ENCODE data around the gene COL16A1. TPM values are rescaled to one million over a fixed set of nuclear protein-coding genes. Genes with fewer than 3 reads are reported as not detected.
A peak's percentile ranks its signal among the peaks of the same experiment; 100 is the strongest.

COL16A1 gene
- total RNA-seq, 1 donor from 2014 or later, result 0.22 TPM

DNA sequence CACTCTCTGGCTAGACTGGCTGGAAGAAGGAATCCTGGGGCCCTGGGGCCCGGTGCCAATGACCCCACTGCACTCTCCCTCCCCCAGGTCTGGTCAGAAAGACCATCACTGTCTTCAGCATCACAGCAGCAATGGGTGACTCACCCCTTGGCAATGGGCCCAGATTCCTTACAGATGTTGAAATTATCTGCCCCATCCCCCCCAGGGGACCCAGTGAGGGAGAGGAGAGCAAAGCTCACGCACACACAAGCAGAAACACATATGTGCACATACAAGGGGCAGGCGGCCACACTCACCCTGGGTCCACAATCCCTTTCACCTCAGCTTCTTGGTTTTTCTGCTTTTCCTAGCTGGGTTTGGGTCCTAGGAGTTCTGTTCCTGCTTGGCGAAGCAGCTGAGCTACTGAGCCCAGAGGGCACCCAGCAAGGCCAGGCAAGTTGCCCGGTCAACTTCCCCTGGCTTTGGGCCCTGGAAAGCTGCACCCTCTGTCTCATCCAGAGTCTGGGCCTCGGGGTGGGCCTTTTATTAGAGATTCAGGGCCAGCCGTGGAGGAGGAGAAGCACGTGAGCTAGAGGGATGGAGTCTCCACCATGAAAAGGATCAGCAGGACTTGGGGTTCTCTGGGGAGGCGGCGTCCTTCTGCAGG, 2.6 kb downstream of the COL16A1 start:
- Histone ChIP-seq H3K79me2 (ENCODE audit: low read depth) (no peaks in the 10 kb centered on the region), H3K4me3 (no peak overlapping the region), H3K9ac (no peak overlapping the region), H3K27ac (no peak overlapping the region), H4K20me1 (ENCODE audit: low read depth) (no peaks in the 10 kb centered on the region), H3K9me3 (ENCODE audit: low read depth) (no peaks in the 10 kb centered on the region), H2AFZ (replicated peaks) (no peak overlapping the region), H3K4me2 (no peak overlapping the region), H3K27me3 (peaks cover 19% of the 10 kb centered on the region), H3K4me1 (peaks cover 19% of the 10 kb centered on the region), H3F3A (ENCODE audit: low read depth) (peaks cover 5% of the 10 kb centered on the region), H3K36me3 (no peaks in the 10 kb centered on the region)
- H3K9me3 Mint-ChIP-seq, result no peaks in the 10 kb centered on the region
- peaks cover 19% of the 10 kb centered on the region for H3K27me3 Mint-ChIP-seq (ENCODE audit: insufficient read depth, low read depth)
- peaks cover 30% of the 10 kb centered on the region for H3K4me1 Mint-ChIP-seq
- H3K27ac Mint-ChIP-seq, result peak overlapping the region; percentile 50
- TF ChIP-seq, protein P1, sequence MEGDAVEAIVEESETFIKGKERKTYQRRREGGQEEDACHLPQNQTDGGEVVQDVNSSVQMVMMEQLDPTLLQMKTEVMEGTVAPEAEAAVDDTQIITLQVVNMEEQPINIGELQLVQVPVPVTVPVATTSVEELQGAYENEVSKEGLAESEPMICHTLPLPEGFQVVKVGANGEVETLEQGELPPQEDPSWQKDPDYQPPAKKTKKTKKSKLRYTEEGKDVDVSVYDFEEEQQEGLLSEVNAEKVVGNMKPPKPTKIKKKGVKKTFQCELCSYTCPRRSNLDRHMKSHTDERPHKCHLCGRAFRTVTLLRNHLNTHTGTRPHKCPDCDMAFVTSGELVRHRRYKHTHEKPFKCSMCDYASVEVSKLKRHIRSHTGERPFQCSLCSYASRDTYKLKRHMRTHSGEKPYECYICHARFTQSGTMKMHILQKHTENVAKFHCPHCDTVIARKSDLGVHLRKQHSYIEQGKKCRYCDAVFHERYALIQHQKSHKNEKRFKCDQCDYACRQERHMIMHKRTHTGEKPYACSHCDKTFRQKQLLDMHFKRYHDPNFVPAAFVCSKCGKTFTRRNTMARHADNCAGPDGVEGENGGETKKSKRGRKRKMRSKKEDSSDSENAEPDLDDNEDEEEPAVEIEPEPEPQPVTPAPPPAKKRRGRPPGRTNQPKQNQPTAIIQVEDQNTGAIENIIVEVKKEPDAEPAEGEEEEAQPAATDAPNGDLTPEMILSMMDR (IDR thresholded peaks at IDR 0.05), result no peak
- TF ChIP-seq EZH2phosphoT487 (IDR thresholded peaks at IDR 0.05) (no peak), EZH2 (IDR thresholded peaks at IDR 0.05) (no peak)
- DNase-seq (ENCODE audit: low spot score), result no peak
- no peak overlapping the region for H3K4me3 Mint-ChIP-seq
- H3K36me3 Mint-ChIP-seq, result no peaks in the 10 kb centered on the region

DNA sequence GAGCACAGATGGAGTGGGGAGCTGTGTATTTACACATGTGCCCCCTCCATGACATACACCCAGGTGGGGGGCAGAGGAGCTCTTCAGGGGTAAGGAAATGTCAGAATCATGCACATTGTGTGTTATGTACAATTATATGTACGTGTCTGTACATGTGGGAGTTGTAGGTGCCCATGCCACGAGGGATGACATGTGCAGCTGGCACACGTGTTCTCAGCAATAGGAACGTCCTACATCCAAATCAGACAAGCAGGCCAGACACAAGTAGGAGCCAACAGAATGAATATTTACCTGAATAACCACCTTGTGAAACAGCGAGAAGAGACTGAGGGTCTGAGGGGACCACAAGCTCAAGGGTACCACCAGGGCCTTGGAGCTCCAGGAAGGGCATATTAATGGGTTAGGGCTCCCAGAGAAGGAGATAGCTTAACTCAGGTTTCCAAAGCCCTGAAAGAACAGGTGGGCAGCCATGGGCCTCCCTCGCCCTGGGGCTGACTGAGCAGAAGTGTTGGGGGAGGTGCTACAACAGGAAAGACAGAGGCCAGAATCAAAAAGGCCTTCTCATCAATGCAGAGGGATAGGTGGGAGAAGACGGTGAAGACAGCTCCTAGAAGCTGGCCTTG, 3.2 kb downstream of the COL16A1 start:
- Histone ChIP-seq H2AFZ (replicated peaks) (no peak overlapping the region), H3K4me1 (peaks cover 19% of the 10 kb centered on the region), H3K9ac (no peak overlapping the region), H3K4me2 (no peak overlapping the region), H3K27ac (no peak overlapping the region), H3K36me3 (no peaks in the 10 kb centered on the region), H3K9me3 (ENCODE audit: low read depth) (no peaks in the 10 kb centered on the region), H3K79me2 (ENCODE audit: low read depth) (no peaks in the 10 kb centered on the region), H3F3A (ENCODE audit: low read depth) (peaks cover 5% of the 10 kb centered on the region), H4K20me1 (ENCODE audit: low read depth) (no peaks in the 10 kb centered on the region), H3K4me3 (no peak overlapping the region), H3K27me3 (peaks cover 19% of the 10 kb centered on the region)
- Mint-ChIP-seq H3K4me3 (no peak overlapping the region), H3K27me3 (ENCODE audit: insufficient read depth, low read depth) (peaks cover 19% of the 10 kb centered on the region), H3K4me1 (peaks cover 26% of the 10 kb centered on the region), H3K36me3 (no peaks in the 10 kb centered on the region), H3K9me3 (no peaks in the 10 kb centered on the region), H3K27ac (no peak overlapping the region)
- DNase-seq (ENCODE audit: low spot score), result no peak
- TF ChIP-seq EZH2 (IDR thresholded peaks at IDR 0.05) (no peak), EZH2phosphoT487 (IDR thresholded peaks at IDR 0.05) (no peak)
- TF ChIP-seq, protein P1 (IDR thresholded peaks at IDR 0.05), result no peak

DNA sequence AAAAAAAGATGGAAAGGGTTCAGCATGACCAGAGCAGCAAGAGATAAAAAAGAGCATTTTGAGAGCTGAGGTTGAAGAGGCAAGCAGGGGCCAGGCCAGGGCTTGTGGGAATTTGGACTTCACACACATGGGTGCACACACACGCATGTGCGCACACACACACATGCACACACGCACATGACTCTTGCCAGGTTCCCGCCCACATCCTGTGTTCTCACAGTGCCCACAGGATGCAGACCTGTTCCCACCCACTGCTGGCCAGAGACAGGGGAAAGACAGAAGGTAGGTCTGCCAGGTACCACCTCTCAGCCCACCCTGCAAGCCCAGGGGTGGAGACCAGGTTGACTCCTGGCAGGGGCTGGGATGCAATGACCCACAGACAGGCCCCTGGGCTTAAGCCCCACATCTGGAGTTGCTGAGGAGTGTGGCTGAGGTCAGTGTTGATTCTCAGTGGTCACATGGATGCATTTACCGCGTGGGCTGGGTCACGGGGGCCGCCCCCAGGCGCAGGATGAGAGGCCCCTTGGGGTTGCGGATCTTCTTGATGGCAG, 4.4 kb downstream of the COL16A1 start:
- no peaks in the 10 kb centered on the region for H3K9me3 Mint-ChIP-seq
- H3K27me3 Mint-ChIP-seq (ENCODE audit: insufficient read depth, low read depth), result peaks cover 15% of the 10 kb centered on the region
- Histone ChIP-seq H4K20me1 (ENCODE audit: low read depth) (no peaks in the 10 kb centered on the region), H3K79me2 (ENCODE audit: low read depth) (no peaks in the 10 kb centered on the region), H3K36me3 (no peaks in the 10 kb centered on the region), H3F3A (ENCODE audit: low read depth) (peaks cover 2% of the 10 kb centered on the region), H3K27me3 (peaks cover 12% of the 10 kb centered on the region), H2AFZ (replicated peaks) (no peak overlapping the region), H3K4me2 (no peak overlapping the region), H3K9ac (no peak overlapping the region), H3K27ac (no peak overlapping the region), H3K4me3 (no peak overlapping the region), H3K9me3 (ENCODE audit: low read depth) (no peaks in the 10 kb centered on the region), H3K4me1 (peaks cover 8% of the 10 kb centered on the region)
- peak overlapping the region; percentile 57 for H3K4me3 Mint-ChIP-seq
- H3K27ac Mint-ChIP-seq, result peak overlapping the region; percentile 27
- H3K36me3 Mint-ChIP-seq, result no peaks in the 10 kb centered on the region
- no peak for TF ChIP-seq EZH2phosphoT487 (IDR thresholded peaks at IDR 0.05)
- TF ChIP-seq, protein P1 (IDR thresholded peaks at IDR 0.05), result no peak
- TF ChIP-seq EZH2 (IDR thresholded peaks at IDR 0.05), result no peak
- DNase-seq (ENCODE audit: low spot score), result no peak
- H3K4me1 Mint-ChIP-seq, result peaks cover 25% of the 10 kb centered on the region
